ENCODE measurements around the gene PHYHIPL.

Gene PHYHIPL

GRCh38 chr10:59281861-59282260, 105.4 kb downstream of the PHYHIPL start:
- intact Hi-C loops (cut with DNase I), result no loop called here
- peak in 3 of 42 donors; percentile 47 to 50 (median 50) for DNase-seq

- intact Hi-C loops (cut with DNase I), result no loop called here
- peak in 34 of 42 donors; percentile 31 to 72 (median 50) for DNase-seq
These were observed 107.1 kb downstream of the PHYHIPL start for GRCh38 chr10:59283456-59284091.

GRCh38 chr10:59284118-59284975, 107.9 kb downstream of the PHYHIPL start:
- DNase-seq, result peak in 1 of 42 donors; percentile 19
- intact Hi-C loops (cut with DNase I), result no loop called here

- intact Hi-C loops (cut with DNase I), result no loop called here
- peak in 5 of 42 donors; percentile 28 to 43 (median 36) for DNase-seq
These were observed 108.6 kb downstream of the PHYHIPL start for GRCh38 chr10:59285073-59285472.

- DNase-seq, result peak in 1 of 42 donors; percentile 52
These were observed 109.4 kb downstream of the PHYHIPL start for GRCh38 chr10:59285848-59286247.

GRCh38 chr10:59287587-59288255, 111.3 kb downstream of the PHYHIPL start:
- peak in 21 of 42 donors; percentile 36 to 79 (median 51) for DNase-seq
- intact Hi-C loops (cut with DNase I), result no loop called here

More at GRCh38 chr10:59285848-59286247, 109.4 kb downstream of the PHYHIPL start:
- intact Hi-C loops (cut with DNase I), result no loop called here

- intact Hi-C loops (cut with DNase I), result no loop called here
- peak in 1 of 42 donors; percentile 51 for DNase-seq
These were observed 113.4 kb downstream of the PHYHIPL start for GRCh38 chr10:59289853-59290252.

GRCh38 chr10:59290448-59290847, 114.0 kb downstream of the PHYHIPL start:
- intact Hi-C loops (cut with DNase I), result no loop called here
- peak in 1 of 42 donors; percentile 64 for DNase-seq
